Stomach (tissue), 9 donors: ENCODE measurements around the gene PLCB4. TPM values are rescaled to one million over a fixed set of nuclear protein-coding genes. Genes with fewer than 3 reads are reported as not detected.

Experiments used
- DNase-seq, 2 donors: peaks; one replicate each; pipeline versions ENCODE4 v3.0.0 to v3.0.0-alpha.2; 2013 to 2019
- H3K27ac ChIP-seq, 5 donors: fragments of 200-600 bp in 4 of 5; sonication (generic) in 4 of 5; one replicate each; pipeline ENCODE4 v1.5.1; 2013 to 2019; ENCODE audit warnings: mild to moderate bottlenecking in 1 of 5, moderate library complexity in 1 of 5
- H3K27me3 ChIP-seq, 3 donors: fragments of 200-600 bp; sonication (generic); one replicate each; pipeline ENCODE4 v1.5.1; 2017 to 2019; ENCODE audit warnings: mixed run types in 1 of 3
- H3K36me3 ChIP-seq, 4 donors: fragments of 200-600 bp; sonication (generic); 1 replicate in 3 of 4; 2 replicates in 1 of 4; pipeline ENCODE4 v1.5.1; 2016 to 2019
- H3K4me1 ChIP-seq, 4 donors: fragments of 200-600 bp; sonication (generic); one replicate each; pipeline ENCODE4 v1.5.1; 2016 to 2019
- H3K4me3 ChIP-seq, 4 donors: fragments of 200-600 bp; sonication (generic) in 3 of 4; one replicate each; pipeline ENCODE4 v1.5.1; 2016 to 2019; ENCODE audit warnings: mild to moderate bottlenecking in 1 of 4
- H3K9me3 ChIP-seq, 4 donors: fragments of 200-600 bp; sonication (generic); one replicate each; pipeline ENCODE4 v1.5.1; 2016 to 2019
- EP300 ChIP-seq: sonication (generic); formaldehyde crosslinking; IDR thresholded peaks from one replicate; pipeline ENCODE4 v1.6.1; 2017; ENCODE audit warnings: antibody characterized with exemption
- POLR2A ChIP-seq, 4 donors: fragments of 450-650 bp; IDR thresholded peaks; one replicate each; pipeline ENCODE4 v1.6.1; 2016; ENCODE audit warnings: antibody characterized with exemption in 4 of 4, control low read depth in 2 of 4, mild to moderate bottlenecking in 1 of 4, moderate library complexity in 1 of 4
- POLR2AphosphoS5 ChIP-seq, 3 donors: sonication (generic); formaldehyde crosslinking; IDR thresholded peaks; one replicate each; pipeline ENCODE4 v1.6.1; 2016; ENCODE audit warnings: antibody characterized with exemption in 3 of 3
- WGBS, 5 donors: extraction: QIAGEN DNeasy Blood & Tissue Kit in 3 of 5; methylation state at CpG; one replicate each; pipeline versions ENCODE4 v1.1.5 to v1.1.7; 2013 to 2018; 5-methylcytosine and 5-hydroxymethylcytosine counted together
- intact Hi-C: fragments of 100-400 bp; cut with DNase I; formaldehyde crosslinking; loops from one replicate; pipeline ENCODE4 v1.15.1; 2023; ENCODE audit warnings: low total_unique reads
- polyA plus RNA-seq, 3 donors: library from polyadenylated mRNA; stranded (reverse); fragments of 200-250 nt; gene quantifications; one replicate each; pipeline ENCODE4 v1.2.3, GENCODE V29; 2013
- total RNA-seq, 5 donors: library from RNA; depleted of rRNA; stranded (reverse); fragments of >200 nt; gene quantifications; one replicate each; pipeline versions ENCODE4 v1.1.0 to v1.2.3, GENCODE V29; 2014 to 2016
- TF ChIP-seq, protein P1 (sequence below), 7 experiments: fragments of 450-650 bp in 4 of 7; fragments of 200-600 bp in 3 of 7; sonication (generic) in 3 of 7; IDR thresholded peaks; one replicate each; pipeline ENCODE4 v1.5.1; 2016 to 2019; ENCODE audit warnings: antibody characterized with exemption in 7 of 7, control low read depth in 2 of 7, mild to moderate bottlenecking in 1 of 7
- donor health status: healthy with polysubstance abuse.
- donor health status: Bipolar disorder and iron deficiency.
- donor health status: healthy.

PLCB4 gene
- total and polyA plus RNA-seq, 8 donors = 5.3 to 29.4 (median 22.3) TPM

DNA sequence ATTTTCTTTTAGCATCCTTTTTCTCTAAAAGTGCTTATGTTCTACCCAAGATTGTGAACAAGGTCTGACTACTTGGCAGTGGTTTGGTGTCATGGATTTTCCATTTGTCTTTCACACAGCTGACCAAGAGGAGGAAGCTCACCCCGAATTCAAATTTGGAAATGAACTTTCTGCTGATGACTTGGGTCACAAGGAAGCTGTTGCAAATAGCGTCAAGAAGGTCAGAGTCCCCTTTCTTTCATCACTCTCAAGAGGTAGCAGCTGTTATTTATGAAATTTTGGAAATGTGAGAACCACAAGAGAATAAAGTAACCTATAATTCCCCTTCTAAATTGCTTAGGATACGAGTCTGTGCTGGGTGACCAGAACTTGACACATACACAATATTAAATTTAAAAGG lies 332.5 kb downstream of the PLCB4 start:
- intact Hi-C loops = no loop called here
- no peak for DNase-seq
- Histone ChIP-seq H3K27me3 (no peaks in the 10 kb centered on the region), H3K4me1 (no peaks in the 10 kb centered on the region), H3K9me3 (no peaks in the 10 kb centered on the region), H3K27ac (no peak overlapping the region), H3K4me3 (no peak overlapping the region), H3K36me3 (peaks cover 3 to 33% (median 30%) of the 10 kb centered on the region in 4 donors)
- TF ChIP-seq, protein P1, sequence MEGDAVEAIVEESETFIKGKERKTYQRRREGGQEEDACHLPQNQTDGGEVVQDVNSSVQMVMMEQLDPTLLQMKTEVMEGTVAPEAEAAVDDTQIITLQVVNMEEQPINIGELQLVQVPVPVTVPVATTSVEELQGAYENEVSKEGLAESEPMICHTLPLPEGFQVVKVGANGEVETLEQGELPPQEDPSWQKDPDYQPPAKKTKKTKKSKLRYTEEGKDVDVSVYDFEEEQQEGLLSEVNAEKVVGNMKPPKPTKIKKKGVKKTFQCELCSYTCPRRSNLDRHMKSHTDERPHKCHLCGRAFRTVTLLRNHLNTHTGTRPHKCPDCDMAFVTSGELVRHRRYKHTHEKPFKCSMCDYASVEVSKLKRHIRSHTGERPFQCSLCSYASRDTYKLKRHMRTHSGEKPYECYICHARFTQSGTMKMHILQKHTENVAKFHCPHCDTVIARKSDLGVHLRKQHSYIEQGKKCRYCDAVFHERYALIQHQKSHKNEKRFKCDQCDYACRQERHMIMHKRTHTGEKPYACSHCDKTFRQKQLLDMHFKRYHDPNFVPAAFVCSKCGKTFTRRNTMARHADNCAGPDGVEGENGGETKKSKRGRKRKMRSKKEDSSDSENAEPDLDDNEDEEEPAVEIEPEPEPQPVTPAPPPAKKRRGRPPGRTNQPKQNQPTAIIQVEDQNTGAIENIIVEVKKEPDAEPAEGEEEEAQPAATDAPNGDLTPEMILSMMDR (IDR thresholded peaks at IDR 0.05) = no peak
- TF ChIP-seq POLR2AphosphoS5 (IDR thresholded peaks at IDR 0.05) (no peak), POLR2A (IDR thresholded peaks at IDR 0.05) (no peak), EP300 (no peak)
- WGBS, 5 donors = 69 to 87% (median 86%) methylated on average over 3 of the region's 3 CpGs

DNA sequence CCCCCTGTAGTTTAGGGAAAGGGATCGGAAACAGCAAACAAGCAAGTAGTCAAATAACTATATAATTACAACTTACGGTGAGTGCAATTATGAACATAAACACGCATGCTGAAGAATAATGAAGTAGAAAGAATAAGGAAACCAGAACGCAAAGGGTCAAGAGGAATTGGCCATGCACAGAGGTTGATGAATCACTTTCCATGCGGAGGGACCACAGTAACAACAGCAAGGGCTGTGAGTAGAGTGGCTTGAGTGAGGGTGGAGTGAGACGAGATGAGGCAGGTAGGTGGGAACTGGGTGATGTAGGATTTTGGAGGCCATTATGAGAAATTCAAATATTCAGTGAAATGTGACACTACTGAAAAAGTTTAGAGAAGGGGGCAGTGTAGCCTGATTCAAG lies 333.3 kb downstream of the PLCB4 start:
- Histone ChIP-seq H3K4me3 (no peak overlapping the region), H3K9me3 (no peaks in the 10 kb centered on the region), H3K36me3 (peaks cover 3 to 35% (median 27%) of the 10 kb centered on the region in 4 donors), H3K27me3 (no peaks in the 10 kb centered on the region), H3K4me1 (no peaks in the 10 kb centered on the region), H3K27ac (no peak overlapping the region)
- no peak for DNase-seq
- intact Hi-C loops = no loop called here
- 86 to 98% (median 90%) methylated on average over 6 of the region's 6 CpGs for WGBS, 5 donors
- TF ChIP-seq, protein P1 (IDR thresholded peaks at IDR 0.05) = no peak
- no peak for TF ChIP-seq EP300
- no peak for TF ChIP-seq POLR2AphosphoS5 (IDR thresholded peaks at IDR 0.05)
- no peak for TF ChIP-seq POLR2A (IDR thresholded peaks at IDR 0.05)

DNA sequence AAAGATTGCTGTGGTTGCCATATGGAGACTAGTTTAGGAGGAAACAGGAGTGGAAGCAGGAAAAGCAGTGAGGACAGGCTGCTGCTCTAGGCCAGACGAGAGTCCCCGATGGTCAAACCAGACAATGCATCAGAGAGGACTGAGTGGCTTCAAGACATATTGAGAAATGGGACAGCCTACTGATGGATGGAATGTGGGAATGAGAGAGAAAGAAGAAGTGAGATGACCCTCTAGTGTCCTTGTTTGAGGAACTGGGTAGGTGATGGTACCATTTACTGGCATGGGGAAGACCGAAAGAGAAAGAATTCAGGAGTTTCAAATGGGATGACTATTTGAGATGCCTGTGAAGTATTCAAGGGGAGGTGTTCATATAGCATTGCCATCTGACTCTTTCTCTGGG lies 333.7 kb downstream of the PLCB4 start:
- Histone ChIP-seq H3K27ac (no peak overlapping the region), H3K36me3 (peaks cover 3 to 35% (median 25%) of the 10 kb centered on the region in 4 donors), H3K4me1 (no peaks in the 10 kb centered on the region), H3K4me3 (no peak overlapping the region), H3K9me3 (no peaks in the 10 kb centered on the region), H3K27me3 (no peaks in the 10 kb centered on the region)
- no peak for DNase-seq
- TF ChIP-seq POLR2AphosphoS5 (IDR thresholded peaks at IDR 0.05) (no peak), POLR2A (IDR thresholded peaks at IDR 0.05) (no peak), EP300 (no peak)
- TF ChIP-seq, protein P1 (IDR thresholded peaks at IDR 0.05) = no peak
- WGBS, 5 donors = 92 to 100% (median 96%) methylated on average over 3 of the region's 3 CpGs
- intact Hi-C loops = no loop called here

DNA sequence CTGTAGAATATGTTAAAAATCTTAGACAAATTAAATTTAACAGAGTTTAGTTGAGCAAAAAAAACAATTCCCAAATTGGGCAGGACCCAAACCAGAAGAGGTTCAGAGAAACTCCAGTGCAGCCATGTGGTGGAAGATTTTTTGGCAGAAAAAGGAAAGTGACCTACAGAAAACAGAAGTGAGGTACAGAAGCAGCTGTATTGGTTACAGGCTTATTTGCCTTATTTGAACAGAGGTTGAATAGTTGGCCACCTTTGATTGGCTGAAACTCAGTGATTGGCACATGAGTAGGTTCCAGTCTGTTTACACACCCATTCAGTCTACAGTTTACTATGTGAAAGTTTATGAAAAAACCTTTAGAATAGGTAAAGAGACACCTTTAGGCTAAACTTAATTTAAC lies 334.6 kb downstream of the PLCB4 start:
- Histone ChIP-seq H3K4me1 (no peaks in the 10 kb centered on the region), H3K36me3 (peaks cover 3 to 35% (median 26%) of the 10 kb centered on the region in 4 donors), H3K27ac (no peak overlapping the region), H3K27me3 (no peaks in the 10 kb centered on the region), H3K4me3 (no peak overlapping the region), H3K9me3 (no peaks in the 10 kb centered on the region)
- TF ChIP-seq EP300 (no peak), POLR2A (IDR thresholded peaks at IDR 0.05) (no peak), POLR2AphosphoS5 (IDR thresholded peaks at IDR 0.05) (no peak)
- TF ChIP-seq, protein P1 (IDR thresholded peaks at IDR 0.05) = no peak
- no peak for DNase-seq
- intact Hi-C loops = no loop called here
